22Rv1 (cell line): Measurements from ENCODE around the gene DHX36.

Experiments used
- ZFX ChIP-seq: fragments of 450-650 bp; IDR thresholded peaks from 2 replicates; pipeline ENCODE4 v1.6.1; 2017; ENCODE audit warnings: antibody characterized with exemption, borderline replicate concordance
- TF ChIP-seq, protein P1 (sequence below): fragments of 450-650 bp; IDR thresholded peaks from 2 replicates; pipeline ENCODE4 v1.5.1; 2017; ENCODE audit warnings: mild to moderate bottlenecking

DNA sequence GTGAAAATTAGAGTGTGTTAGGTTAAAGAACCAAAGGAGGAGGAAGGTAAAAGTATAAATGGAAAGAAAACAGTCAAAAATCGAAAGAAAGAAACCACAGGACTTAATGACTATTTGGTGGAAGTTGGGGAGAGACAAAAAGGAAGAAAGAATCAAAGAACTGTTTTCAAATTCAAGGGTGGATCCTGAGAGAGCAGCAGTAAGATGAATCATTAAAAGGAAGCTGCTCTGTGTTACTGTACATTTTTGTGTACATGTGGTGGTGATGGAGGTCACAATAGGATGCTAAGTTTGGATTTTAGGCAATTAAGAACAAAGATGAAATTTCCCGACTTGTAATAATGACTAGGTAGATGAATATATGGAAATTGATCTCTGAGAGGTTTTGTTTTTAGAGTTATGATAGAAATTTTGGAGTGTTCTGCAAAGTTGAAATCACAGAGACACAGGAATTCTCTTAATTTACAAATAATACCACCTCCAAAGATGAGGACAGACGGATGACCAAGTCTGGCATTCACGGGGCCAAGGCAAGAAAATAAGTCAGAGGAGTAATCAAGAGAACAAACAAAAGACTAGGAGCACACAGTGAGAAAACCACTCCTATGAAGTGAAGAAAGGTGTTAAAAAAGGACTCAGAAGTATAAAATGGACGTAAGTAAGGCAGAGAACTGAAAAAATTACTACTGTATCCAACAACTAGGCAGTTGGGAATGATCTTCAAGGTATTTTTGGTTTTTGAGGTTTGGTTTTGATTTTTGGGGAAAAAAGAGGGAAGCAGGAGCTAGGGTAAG is 7.1 kb downstream of the DHX36 start:
- TF ChIP-seq, protein P1, sequence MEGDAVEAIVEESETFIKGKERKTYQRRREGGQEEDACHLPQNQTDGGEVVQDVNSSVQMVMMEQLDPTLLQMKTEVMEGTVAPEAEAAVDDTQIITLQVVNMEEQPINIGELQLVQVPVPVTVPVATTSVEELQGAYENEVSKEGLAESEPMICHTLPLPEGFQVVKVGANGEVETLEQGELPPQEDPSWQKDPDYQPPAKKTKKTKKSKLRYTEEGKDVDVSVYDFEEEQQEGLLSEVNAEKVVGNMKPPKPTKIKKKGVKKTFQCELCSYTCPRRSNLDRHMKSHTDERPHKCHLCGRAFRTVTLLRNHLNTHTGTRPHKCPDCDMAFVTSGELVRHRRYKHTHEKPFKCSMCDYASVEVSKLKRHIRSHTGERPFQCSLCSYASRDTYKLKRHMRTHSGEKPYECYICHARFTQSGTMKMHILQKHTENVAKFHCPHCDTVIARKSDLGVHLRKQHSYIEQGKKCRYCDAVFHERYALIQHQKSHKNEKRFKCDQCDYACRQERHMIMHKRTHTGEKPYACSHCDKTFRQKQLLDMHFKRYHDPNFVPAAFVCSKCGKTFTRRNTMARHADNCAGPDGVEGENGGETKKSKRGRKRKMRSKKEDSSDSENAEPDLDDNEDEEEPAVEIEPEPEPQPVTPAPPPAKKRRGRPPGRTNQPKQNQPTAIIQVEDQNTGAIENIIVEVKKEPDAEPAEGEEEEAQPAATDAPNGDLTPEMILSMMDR = no peak
- TF ChIP-seq ZFX = no peak
